GM19043 (cell line): ENCODE results near the gene HOXC12.

Experiments used
- ATAC-seq: cut with Tn5 transposase; IDR thresholded peaks from one replicate; pipeline ENCODE4 v1.9.1; 2021; ENCODE audit warnings: low read depth; ENCODE audit not compliant: unreplicated experiment

HOXC12 gene

DNA sequence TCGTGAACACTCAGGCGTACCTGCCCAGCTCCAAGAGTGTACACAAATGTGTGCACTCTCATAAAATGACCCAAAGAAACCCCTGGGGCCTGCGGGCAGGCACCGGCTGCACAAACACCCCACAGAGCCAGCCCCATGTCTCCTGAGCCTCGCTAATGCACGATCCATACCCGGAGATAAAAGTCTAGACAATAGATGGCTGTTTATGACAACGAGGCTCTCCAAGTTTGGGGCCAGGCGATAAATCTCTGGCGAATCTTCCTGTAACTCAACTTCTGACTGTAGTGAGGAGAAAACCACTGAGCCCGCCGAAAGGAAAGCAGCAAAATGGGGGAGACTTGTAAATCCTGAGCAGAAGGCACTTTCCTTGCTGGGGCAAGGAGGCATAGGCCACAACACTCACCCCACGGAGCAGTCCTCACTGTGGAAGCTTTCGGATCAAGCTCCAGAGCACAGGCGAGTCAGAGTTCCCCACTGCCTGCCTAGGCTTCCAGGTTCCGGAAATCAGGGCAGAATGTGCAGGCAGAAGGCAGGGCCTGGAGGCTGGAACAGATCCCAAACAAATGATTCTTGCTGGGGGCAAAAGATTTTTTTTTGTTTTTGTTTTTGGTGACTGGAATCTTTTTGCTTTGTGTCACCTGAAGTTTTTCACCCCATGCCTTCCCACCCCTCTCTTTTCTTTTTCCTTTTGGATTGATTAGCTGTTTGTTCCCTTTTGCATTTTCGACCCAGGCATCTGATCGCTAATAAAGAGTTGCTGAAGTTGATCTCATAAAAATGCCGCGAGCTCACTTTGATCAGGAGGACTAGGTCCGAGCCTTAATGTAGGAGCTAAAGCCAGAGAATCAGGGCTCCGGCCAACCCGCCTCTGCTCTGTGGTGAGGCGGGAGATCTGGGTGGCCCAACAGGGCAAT is 13.8 kb downstream of the HOXC12 start:
- no peak for ATAC-seq

DNA sequence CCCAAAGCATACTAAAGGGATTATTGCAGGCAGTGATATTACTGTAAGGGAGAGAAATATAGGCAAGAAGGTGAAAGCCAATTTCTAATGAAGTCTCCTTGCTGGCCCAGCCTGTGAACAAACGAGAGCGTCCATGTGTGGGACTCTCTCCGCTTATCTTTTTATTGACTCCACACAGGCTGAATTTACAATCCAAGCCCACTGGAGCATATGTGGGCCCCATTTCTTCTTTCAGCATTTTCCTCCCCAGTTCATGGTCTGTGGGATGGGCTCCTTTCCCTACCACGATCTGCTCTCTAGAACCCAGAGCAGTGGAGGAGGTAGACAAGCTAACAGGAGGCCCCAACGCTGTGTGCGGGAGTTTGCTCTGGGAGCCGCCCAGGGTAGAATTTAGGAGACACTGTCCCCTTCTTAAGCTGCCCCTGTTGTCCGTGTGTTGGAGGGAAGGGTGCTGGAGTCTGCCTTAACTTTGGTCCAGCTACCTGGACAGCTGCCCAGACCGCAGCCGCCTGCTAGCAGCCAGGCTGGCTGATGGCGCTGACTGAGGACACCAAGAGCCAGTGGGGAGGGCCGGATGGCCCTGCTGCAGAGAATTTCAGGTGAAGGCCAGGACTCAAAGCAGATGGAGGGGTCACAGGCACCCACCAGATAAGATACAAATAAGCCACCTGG is 15.0 kb downstream of the HOXC12 start:
- no peak for ATAC-seq

DNA sequence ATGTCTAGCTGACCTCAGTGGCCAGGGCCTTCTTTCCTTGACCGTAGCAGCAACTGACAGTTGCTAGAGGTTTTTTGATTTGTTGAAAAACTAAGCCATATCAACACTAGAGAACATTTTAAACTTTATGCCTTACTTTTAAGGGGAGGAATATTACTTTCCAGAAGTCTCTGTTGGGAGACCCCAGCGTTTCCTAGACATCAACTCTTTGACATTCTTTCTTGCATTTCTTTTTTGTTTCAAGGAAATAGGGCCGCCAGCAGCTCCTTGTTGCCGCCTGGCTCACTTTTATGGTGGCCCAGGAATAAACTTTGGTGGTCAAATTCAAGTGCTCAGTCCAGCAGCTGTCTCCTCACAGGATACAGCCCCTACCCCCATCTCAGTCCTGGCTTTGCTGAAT is 15.7 kb downstream of the HOXC12 start:
- ATAC-seq = no peak

DNA sequence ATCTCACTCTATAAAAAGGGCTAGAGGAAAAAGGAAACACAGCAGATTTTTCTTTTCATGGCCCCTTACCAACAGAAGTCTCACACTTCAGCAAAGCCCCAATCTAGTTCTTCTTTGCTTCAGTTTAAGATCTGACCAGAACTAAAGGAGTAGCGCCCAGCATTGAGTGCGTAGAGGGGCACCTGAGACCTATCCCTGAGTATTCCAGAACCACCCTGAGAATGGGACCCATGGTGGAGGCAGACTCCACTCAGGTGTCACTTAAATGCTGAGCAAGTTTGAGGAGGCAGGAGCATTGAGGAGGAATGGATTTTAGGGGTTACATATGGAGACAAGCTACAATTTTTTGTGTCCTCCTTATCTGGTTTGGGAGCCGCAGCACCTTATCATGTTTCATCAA is 16.4 kb downstream of the HOXC12 start:
- no peak for ATAC-seq

DNA sequence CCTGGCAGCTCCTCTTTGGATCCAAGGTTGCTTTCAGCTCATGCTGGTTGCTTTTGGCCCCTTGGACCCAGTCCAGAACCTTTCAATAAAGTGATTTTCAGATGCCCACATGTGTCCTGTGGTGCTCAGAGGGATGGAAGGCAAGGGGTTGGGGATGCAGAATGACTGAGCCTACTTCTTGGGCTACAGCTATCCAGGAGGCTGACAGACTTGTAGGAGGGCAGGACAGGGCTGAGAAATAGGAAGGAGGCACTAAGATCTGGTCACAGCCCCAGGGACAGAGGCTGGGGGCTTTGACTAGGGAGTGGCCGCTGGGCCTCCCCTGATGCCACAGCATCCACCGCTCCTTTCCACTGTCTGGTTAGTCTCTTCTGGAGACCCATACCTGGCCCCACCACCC is 17.0 kb downstream of the HOXC12 start:
- no peak for ATAC-seq

DNA sequence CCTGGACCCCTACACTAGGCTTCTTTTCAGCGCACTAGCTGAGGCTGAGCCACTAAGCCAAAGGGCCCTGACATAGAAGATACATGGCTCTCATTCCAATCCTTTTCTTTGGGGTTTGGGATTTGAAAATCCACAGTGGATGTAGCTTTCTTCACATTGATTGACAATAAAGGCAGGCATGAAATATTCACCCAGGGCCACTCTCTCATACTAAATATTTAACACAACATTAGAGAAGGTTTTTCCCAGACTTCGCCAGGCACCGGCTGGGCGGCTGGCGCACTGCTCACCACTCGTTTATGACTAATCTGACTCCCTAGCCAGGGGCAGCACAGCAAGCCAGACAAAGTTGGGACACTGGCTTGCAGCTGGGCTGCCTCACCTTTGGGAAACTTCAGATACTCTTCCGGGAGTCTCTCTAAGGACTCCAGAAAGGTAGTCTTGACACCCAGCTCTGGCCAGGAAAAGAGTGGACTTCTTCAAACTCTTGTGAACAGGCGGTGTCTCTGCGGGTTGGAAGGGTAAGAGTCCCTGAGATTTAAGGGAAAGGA is 17.5 kb downstream of the HOXC12 start:
- no peak for ATAC-seq

DNA sequence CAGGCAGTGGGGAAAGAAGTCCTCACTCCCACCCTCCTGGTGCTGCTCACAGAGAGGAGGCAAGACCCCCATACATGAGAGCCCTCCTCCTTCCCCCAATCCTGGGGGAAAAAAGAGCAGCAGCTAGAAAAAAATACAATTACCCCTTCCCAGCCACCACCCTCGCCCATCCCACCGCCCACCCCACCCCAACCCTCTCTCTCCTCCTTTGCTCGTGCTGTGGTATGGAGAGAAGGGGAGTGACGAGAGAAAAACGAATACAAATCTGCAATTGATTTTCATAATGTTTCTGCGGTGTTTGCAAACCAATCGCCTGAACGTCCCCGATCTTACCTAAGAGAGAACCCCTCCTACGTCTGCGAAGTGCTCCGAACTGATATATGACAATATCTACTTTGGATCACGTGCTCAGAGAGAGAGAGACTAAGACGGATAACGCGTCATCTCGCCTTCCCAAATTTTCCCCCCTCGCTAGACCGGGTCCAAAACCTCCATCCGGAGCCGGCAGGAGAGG is 18.1 kb downstream of the HOXC12 start, which contains the start of gene HOXC11:
HOXC11 (plus strand) TSS at position 405 of the 514 bp plus-strand sequence. CDS start 116 bp downstream, outside the sequence.
- ATAC-seq = no peak

DNA sequence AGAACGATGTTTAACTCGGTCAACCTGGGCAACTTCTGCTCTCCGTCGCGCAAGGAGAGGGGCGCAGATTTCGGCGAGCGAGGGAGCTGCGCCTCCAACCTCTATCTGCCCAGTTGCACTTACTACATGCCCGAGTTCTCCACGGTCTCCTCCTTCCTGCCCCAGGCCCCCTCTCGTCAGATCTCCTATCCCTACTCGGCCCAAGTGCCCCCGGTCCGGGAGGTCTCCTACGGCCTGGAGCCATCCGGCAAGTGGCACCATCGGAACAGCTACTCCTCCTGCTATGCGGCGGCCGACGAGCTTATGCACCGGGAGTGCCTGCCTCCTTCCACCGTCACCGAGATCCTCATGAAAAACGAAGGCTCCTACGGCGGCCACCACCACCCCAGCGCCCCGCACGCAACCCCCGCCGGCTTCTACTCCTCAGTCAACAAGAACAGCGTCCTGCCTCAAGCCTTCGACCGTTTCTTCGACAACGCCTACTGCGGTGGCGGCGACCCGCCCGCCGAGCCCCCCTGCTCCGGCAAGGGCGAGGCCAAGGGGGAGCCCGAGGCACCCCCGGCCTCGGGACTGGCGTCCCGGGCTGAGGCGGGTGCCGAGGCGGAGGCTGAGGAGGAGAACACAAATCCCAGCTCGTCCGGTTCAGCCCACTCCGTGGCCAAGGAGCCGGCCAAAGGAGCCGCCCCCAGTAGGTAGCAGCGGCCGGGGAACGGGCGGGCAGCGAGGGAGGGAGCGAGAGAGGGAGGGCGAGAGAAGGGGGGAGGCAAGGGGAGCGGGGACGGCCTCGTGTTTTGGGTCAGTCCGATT is 18.7 kb downstream of the HOXC12 start:
- no peak for ATAC-seq

DNA sequence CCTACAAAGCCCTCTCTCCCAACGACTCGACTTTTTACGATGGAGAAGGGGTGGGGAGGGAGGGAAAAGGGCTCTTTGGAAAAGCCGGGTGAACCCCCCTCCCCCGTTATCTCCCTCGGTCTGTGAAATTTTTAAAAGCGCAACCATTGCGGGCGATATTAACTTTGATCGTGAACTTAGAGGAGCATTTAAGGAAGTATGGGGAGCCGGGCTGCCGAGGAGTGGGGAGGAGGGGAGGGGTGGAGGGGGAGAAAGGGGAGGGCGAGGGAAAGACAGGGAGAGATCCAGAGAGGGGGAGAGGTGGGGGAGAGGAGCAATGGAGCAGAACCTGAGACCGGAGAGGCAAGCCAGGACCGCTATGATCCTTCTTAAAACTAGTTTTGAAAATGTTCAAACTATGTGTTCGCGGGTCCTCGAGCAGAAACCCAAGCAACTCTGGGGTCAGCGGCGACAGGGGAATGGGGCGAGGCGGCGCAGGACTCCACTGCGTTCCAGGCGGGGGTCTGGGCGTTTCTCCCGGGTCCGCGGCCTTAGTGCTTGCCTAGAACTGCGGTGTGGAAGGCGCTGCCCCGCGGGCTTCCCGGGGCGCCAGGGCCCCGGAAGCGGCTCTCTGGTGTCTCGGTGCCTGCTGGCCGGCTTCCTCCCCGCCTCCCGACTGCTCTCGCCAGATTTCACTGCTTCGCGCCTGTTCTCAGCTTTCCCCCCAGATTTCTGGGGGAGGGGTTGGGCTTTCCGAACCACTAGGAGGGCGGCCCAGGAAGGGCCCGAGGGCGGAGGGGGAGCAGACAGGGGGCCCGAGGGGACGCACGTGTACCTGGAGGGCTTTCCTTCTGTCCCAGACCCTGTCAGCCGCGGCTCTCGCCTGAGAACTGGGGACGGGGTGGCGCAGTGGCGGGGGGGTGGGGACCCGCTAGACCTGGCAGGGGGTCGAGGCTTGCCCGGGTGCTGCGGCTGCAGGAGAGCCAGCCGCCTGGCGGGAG is 19.7 kb downstream of the HOXC12 start, which contains the start of gene HOTAIR:
HOTAIR (minus strand) TSS at position 871 of the 980 bp plus-strand sequence.
- no peak for ATAC-seq

DNA sequence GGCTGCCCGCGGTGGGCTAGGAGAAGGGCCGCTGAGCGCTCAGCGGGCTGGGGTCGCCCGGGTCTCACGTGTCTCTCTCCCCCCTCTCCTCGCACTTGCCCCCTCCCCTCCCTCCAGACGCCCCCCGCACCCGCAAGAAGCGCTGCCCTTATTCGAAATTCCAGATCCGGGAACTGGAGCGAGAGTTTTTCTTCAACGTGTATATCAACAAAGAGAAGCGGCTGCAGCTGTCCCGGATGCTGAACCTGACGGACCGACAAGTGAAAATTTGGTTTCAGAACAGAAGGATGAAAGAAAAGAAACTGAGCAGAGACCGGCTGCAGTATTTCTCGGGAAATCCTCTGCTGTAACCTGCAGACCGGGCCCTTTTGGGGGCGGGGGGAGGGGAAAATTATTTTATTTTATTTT is 20.4 kb downstream of the HOXC12 start:
- no peak for ATAC-seq

DNA sequence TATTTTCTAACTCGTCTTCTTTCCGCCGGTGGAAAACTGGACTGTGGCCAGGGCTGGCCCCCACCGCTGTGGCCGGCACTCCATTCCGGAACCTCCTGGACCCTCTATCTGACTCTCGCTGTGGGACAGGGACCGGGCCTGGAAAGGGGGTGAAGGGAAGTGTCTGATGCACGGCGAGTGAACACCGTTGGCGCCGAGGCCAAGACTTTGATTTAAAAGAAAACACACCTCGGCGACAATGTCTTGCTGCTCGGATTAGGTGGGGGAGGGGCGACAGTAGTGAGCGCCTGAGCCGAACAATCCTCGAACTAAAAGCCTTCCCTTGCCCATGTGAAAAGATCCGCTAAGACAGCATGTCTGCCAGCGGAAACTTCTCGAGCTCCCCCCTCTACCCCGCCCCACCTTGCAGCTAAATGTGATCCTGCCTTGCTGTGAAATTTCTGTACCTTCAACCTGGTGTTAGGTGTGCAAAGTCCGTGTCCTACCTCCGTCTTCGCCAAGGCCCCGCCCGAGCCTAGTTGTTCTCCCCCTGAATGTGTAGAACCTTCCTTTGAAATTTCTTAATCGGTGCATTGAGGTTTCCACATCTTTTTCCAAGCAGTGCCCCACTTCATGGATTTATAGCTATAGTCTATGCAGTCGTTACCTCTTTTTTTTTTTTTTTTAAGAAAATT is 20.9 kb downstream of the HOXC12 start:
- ATAC-seq = no peak

DNA sequence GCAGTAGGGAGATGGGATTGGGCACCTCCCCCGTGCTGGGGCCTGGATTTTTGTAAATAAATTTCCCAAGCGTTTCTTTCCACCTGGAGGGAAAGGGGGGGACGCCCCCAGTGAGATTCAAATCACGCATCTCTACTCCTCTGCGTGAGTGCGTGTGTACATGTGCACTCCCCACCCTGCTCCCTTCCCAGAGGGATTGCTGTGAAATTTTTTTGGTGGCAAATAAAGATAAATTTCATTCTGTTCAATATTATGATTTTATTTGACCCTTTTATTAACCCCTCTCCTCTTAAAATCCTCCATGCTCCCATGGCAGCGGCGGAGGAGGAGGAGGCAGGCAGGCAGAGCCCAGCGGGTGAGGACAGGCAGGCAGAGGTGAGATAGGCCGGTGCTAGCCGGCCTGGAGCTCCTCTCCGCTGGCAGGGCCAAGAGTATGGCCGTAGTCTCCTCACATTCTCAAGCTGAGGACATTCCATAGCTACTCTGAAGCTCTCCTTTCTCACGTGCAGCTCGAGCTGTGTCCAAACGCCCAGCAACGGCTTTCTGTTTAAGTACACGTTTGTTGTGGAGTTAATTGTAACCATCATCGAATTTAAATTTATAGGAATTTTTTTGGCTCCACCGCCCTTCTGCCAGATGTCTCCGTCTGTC is 21.6 kb downstream of the HOXC12 start:
- ATAC-seq = no peak

DNA sequence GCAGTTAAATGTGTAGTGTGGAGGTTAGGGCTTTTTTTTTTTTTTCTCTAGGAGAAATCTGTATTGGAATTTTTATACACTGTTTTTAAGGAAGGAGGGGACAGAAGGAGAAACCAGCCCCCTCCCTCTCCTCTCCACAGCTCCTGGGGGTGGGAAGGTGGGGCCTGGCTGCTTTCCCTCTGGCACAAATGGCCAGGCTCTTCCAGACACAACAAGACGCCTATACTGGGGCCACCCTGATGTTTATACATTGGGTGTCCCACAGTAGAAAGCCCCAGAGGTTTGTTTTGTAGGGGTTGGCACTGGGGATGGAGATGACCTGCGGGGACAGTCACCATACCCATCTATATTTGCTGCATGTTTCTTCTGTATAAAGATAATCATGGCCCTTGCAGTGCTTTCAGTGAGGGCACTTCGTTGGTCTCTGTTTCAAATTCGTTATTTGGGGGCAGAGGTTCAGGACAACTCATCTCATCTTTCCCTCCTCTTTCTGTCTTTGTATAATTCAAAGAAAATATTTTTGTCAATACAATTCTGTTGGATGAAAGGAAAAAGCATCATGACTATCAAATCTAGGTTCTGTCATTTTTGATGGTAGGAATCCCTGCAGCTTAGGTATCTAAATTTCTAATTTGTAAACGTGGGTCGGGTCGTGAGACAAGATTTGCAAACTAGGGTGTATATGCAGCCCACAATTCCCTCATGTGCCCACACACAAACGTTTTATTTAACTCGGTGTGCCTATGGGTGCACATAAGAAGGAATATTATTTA is 22.3 kb downstream of the HOXC12 start:
- ATAC-seq = no peak

DNA sequence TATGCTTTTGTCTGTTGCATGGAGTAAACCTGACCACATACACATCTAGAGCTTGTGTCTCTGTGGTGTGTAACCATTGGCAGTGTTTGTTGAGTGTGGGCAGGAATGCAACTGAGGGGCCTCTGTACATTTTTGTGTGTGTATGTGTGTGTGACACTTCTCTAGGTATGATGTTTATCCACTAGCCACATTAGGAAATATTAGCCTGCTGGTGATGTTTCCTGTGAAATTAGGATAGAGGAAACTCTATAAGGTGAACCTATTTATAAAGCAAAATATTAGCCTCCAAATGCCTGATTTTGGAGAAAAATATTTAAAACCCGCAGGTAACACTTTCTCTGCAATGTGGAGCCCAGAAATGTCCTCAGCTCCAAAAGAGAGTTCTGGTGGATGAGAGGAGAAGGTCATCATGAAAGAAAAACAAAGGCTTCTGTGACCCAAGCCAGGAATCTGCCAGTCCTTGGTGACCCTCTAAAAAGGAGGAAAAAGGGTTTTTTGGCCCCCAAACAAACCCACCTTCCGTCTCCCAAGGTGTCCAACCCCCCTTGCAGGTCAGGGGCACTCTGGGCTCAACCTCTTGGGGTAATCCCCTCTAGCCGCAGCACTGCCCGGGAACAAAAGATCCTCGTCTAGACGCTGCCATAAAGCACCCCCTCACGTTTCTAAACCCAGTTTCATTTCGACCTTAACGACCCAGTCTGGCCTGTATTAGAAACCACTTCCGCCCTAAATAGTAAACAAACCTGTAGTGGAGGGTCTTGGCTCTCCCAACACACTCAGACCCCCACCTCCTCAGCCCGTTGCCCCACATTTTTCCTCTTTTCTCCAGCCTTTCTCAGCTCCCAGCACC is 23.1 kb downstream of the HOXC12 start:
- no peak for ATAC-seq

DNA sequence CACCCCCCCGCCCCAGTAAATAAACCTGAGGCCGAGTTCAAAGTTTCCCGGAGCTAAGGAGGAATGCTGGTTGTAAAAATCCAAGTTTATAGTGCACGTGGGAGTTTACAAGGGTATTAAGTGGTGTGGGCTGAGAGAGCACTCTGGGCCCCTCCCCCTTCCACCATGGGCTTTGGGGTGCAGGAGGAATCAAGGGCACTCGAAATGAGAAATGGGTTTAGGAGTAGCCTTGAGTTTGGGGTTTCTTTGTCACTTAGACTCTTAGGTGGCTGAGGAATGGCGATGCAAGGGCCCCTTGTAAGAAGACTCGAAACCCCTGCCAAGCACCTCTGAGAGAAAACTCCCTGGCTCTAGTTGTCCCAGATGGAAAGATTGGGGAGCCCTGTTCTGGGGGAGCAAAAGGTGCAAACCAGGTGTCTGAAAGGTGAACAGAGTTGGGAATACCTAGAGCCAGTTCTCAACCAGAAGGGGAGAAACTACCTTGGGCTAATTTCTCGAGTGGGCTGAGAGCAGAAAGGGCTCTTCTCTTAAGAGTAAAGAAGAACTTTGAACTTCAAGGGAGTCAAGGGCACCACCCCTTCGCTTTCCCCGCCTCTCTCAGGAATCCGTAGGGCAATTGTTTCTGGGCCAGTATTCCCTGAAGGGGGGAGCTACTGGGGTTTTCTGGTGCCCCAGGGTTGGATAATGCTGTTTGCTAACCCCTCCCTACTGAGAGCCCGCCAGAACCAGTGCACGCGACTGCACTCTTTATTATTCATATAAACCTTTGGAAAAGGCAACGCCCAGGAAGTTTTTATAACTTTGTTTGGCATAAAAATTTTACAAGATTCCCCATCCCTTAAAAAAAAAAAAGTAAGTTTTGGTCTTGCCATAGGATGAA is 24.0 kb downstream of the HOXC12 start:
- no peak for ATAC-seq
